Suprapubic skin (tissue), 4 donors: ENCODE measurements around the gene LCP1.

ENCODE experiments used
- CTCF ChIP-seq, 2 donors: fragments of 200-600 bp in 1 of 2; fragments of 450-650 bp in 1 of 2; sonication (generic) in 1 of 2; IDR thresholded peaks; one replicate each; pipeline ENCODE4 v1.5.1; 2016 to 2019; ENCODE audit warnings: antibody characterized with exemption in 2 of 2, mild to moderate bottlenecking in 1 of 2, moderate library complexity in 1 of 2
- EP300 ChIP-seq: sonication (generic); formaldehyde crosslinking; IDR thresholded peaks from one replicate; pipeline ENCODE4 v1.6.1; 2017; ENCODE audit warnings: antibody characterized with exemption
- POLR2AphosphoS5 ChIP-seq, 3 donors: sonication (generic); formaldehyde crosslinking; IDR thresholded peaks; one replicate each; pipeline ENCODE4 v1.6.1; 2017; ENCODE audit warnings: antibody characterized with exemption in 3 of 3

DNA sequence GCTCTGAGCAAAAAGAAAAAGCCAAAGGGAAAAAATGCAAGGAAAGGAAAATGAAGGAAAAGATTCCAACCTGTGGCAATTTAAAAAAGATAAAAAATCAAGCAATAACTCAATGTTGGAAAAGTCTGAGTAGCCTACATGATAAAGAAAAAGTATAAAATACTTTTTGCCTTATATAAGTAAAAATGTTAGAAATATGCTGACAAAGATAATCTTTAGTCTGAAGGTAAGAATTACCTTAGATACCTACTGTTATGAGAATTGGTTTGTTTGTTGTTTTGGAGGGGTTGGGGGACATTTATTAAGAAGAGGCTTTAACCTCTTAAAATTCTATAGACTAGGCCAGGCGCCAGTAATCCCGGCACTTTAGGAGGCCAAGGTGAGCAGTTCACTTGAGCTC lies 47.5 kb downstream of the LCP1 start:
- no peak for TF ChIP-seq CTCF (IDR thresholded peaks at IDR 0.05)
- TF ChIP-seq POLR2AphosphoS5 (IDR thresholded peaks at IDR 0.05), result no peak
- TF ChIP-seq EP300, result no peak
